ENCODE data around the gene MTHFD1L.
A peak's percentile ranks its signal among the peaks of the same experiment; 100 is the strongest.

Gene MTHFD1L

GRCh38 chr6:150906641-150907326 is 41.3 kb downstream of the MTHFD1L start:
- peak; percentile 74 for ATAC-seq
- TF ChIP-seq ZFP3 (CRISPR knock-in tag; IDR thresholded peaks at IDR 0.05), result no peak
- no peak for TF ChIP-seq ZC3H10 (CRISPR knock-in tag; IDR thresholded peaks at IDR 0.05)
- no peak for TF ChIP-seq BACH2 (CRISPR knock-in tag; IDR thresholded peaks at IDR 0.05; ENCODE audit: borderline replicate concordance)
- no peak for TF ChIP-seq TOX (CRISPR knock-in tag; IDR thresholded peaks at IDR 0.05; ENCODE audit: borderline replicate concordance)
- no peak for TF ChIP-seq ZFP30 (CRISPR knock-in tag; IDR thresholded peaks at IDR 0.05)
- no peak for TF ChIP-seq TCF4 (CRISPR knock-in tag; IDR thresholded peaks at IDR 0.05; ENCODE audit: borderline replicate concordance)
- TF ChIP-seq OSR1 (CRISPR knock-in tag; IDR thresholded peaks at IDR 0.05), result no peak
- TF ChIP-seq PPARA (CRISPR knock-in tag; IDR thresholded peaks at IDR 0.05; ENCODE audit: borderline replicate concordance), result no peak
- no peak for TF ChIP-seq ZNF8 (CRISPR knock-in tag; IDR thresholded peaks at IDR 0.05)
- TF ChIP-seq GLIS3 (CRISPR knock-in tag; IDR thresholded peaks at IDR 0.05), result no peak
- no peak for TF ChIP-seq ZNF70 (CRISPR knock-in tag; IDR thresholded peaks at IDR 0.05)
- no peak for TF ChIP-seq CSDC2 (CRISPR knock-in tag; IDR thresholded peaks at IDR 0.05)
- TF ChIP-seq PATZ1 (CRISPR knock-in tag; IDR thresholded peaks at IDR 0.05; ENCODE audit: borderline replicate concordance), result no peak
- TF ChIP-seq CREB5 (CRISPR knock-in tag; IDR thresholded peaks at IDR 0.05; ENCODE audit: low read depth), result no peak
- no peak for TF ChIP-seq RARB (CRISPR knock-in tag; IDR thresholded peaks at IDR 0.05)
- no peak for TF ChIP-seq TSHZ2 (CRISPR knock-in tag; IDR thresholded peaks at IDR 0.05)
- no peak for TF ChIP-seq ZNF565 (CRISPR knock-in tag; conservative IDR thresholded peaks at IDR 0.05; ENCODE audit: low read depth)
- TF ChIP-seq ESRRG (CRISPR knock-in tag; IDR thresholded peaks at IDR 0.05), result no peak

- TF ChIP-seq RARB (CRISPR knock-in tag; IDR thresholded peaks at IDR 0.05) (no peak), ZNF8 (CRISPR knock-in tag; IDR thresholded peaks at IDR 0.05) (no peak), ZNF565 (CRISPR knock-in tag; conservative IDR thresholded peaks at IDR 0.05; ENCODE audit: low read depth) (no peak), PPARA (CRISPR knock-in tag; IDR thresholded peaks at IDR 0.05; ENCODE audit: borderline replicate concordance) (no peak), ZFP3 (CRISPR knock-in tag; IDR thresholded peaks at IDR 0.05) (no peak), PATZ1 (CRISPR knock-in tag; IDR thresholded peaks at IDR 0.05; ENCODE audit: borderline replicate concordance) (no peak), ESRRG (CRISPR knock-in tag; IDR thresholded peaks at IDR 0.05) (no peak), POU6F1 (CRISPR knock-in tag; IDR thresholded peaks at IDR 0.05; ENCODE audit: borderline replicate concordance, low read depth) (no peak), OSR1 (CRISPR knock-in tag; IDR thresholded peaks at IDR 0.05) (no peak), TOX (CRISPR knock-in tag; IDR thresholded peaks at IDR 0.05; ENCODE audit: borderline replicate concordance) (no peak), CSRNP3 (CRISPR knock-in tag; IDR thresholded peaks at IDR 0.05) (no peak), BACH2 (CRISPR knock-in tag; IDR thresholded peaks at IDR 0.05; ENCODE audit: borderline replicate concordance) (no peak), TCF4 (CRISPR knock-in tag; IDR thresholded peaks at IDR 0.05; ENCODE audit: borderline replicate concordance) (no peak)
- ATAC-seq, result no peak
Measured at GRCh38 chr6:150907383-150907782, 41.9 kb downstream of the MTHFD1L start.

Measured in SK-N-SH treated with all-trans-retinoic acid at 6 μM for 48 hours (cell line).